ENCODE measurements around the gene AEBP1. TPM values are rescaled to one million over a fixed set of nuclear protein-coding genes. Genes with fewer than 3 reads are reported as not detected.

AEBP1 gene
- total RNA-seq, 1 donor = 168 TPM

DNA sequence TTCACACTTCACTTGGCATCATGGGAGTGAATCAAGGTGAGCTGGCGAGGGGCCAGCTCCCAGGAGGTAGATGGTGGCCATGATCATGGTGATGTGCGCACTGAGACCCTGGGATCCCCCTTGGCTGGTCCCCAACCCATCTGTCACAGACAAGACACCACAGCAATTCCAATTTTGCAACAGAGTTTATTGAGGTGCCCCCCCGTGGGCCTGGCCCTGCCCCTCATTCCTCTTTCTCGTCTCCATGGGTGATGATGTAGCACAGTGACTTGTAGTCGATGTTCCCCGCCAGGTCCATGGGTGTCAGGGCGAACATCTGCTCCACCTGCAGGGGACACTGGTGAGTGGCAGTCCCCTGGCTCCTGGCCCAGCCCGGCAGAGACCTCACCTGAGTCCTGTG is 34.6 kb downstream of the AEBP1 start:
- TF ChIP-seq, protein P1, sequence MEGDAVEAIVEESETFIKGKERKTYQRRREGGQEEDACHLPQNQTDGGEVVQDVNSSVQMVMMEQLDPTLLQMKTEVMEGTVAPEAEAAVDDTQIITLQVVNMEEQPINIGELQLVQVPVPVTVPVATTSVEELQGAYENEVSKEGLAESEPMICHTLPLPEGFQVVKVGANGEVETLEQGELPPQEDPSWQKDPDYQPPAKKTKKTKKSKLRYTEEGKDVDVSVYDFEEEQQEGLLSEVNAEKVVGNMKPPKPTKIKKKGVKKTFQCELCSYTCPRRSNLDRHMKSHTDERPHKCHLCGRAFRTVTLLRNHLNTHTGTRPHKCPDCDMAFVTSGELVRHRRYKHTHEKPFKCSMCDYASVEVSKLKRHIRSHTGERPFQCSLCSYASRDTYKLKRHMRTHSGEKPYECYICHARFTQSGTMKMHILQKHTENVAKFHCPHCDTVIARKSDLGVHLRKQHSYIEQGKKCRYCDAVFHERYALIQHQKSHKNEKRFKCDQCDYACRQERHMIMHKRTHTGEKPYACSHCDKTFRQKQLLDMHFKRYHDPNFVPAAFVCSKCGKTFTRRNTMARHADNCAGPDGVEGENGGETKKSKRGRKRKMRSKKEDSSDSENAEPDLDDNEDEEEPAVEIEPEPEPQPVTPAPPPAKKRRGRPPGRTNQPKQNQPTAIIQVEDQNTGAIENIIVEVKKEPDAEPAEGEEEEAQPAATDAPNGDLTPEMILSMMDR (IDR thresholded peaks at IDR 0.05; ENCODE audit: insufficient read depth, low read length) = no peak
- DNase-seq (ENCODE audit: low read depth) = no peak
- H3K4me3 ChIP-seq (ENCODE audit: low read depth, low read length) = no peak overlapping the region

DNA sequence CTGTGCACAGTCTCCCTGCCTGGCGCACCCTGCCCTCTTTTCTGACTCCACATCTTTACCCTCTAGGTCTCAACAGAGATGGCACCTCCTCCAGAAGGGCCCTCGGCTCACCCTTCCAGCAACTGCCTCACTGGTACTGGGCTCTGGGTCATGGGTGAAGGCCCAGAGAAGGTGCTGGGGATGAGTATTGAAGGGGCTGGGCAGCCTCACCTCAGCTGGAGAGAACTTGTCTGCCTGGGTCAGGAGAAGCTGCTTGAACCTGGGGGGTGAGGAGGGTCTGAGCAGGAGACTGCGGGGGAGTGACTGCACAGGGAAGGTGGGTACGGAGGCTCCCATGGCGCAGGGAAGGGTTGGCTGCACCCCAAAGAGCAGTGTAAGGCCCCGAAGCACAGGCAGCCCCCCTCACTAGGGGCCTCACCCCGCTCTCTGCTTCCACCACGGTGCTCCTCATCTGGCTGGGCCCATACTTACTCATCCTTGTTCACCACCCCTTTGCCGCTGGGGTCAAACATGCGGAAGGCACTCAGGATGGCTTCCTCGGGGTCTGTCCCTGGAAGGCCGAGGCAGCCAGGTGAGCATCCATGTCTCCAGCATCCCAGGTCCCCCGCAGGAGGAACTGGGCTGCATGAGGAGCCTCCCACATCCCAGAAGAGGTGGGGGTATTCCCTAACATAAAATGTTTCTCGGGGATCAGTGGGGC is 35.3 kb downstream of the AEBP1 start:
- no peak overlapping the region for H3K4me3 ChIP-seq (ENCODE audit: low read depth, low read length)
- TF ChIP-seq, protein P1 (IDR thresholded peaks at IDR 0.05; ENCODE audit: insufficient read depth, low read length) = no peak
- no peak for DNase-seq (ENCODE audit: low read depth)

DNA sequence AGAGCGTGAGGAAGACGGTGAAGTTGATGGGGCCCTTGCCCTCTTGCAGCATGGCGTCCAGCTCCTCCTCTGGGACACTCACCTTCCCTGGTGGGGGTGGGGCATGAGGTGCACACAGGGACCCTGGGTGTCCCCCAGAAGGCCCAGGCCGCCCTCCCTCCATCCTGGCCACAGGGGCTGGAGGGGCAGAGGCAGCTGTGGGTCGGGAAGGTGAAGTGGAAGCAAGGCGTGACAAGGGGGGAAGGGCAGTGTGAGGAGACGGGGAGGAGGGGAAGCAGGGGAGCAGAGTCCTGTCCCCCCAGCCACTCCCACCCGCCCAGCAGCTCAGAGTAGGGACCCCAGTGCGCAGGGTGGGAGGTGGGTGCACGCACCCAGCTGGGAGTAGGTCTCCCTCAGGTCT is 36.2 kb downstream of the AEBP1 start:
- no peak for DNase-seq (ENCODE audit: low read depth)
- H3K4me3 ChIP-seq (ENCODE audit: low read depth, low read length) = no peak overlapping the region
- TF ChIP-seq, protein P1 (IDR thresholded peaks at IDR 0.05; ENCODE audit: insufficient read depth, low read length) = no peak

DNA sequence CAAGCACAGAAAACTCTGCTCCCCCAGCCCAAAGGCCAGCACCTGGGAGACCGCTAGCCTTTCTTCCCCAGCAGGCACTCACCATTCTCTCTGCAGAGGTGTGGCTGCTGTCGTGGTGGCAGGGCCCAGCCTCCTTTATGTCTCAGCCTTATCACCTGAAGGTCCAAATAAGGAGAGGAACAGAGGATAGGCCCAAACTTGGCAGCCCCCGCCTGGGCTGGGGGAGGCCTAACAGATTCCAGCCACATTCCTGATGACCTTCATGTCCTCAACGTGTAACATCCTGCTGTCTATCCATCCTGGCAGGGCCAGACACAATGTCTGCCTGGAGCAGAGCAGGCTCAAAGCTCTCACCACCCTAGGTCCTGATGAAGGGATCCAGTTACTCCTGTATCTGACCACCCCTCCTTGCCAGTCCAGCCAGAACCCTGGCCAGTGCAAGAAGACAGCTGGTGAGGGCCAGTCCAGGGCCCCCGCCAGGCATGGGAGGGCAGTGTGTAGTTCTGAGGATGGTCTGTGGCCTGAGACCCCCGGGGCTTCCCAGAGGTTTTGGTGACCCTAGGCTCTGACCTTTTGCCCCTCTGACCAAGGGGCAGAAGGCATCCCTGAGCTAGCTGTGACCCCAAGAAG is 37.2 kb downstream of the AEBP1 start, which contains the start of gene MYL7:
Gene MYL7, minus strand, starts transcription at position 112 of the 630 bp plus-strand sequence. Its CDS starts 27 bp downstream, at position 85.
- H3K4me3 ChIP-seq (ENCODE audit: low read depth, low read length) = no peak within 1 kb of the TSS
- no peak for DNase-seq (ENCODE audit: low read depth)
- TF ChIP-seq, protein P1 (IDR thresholded peaks at IDR 0.05; ENCODE audit: insufficient read depth, low read length) = no peak

DNA sequence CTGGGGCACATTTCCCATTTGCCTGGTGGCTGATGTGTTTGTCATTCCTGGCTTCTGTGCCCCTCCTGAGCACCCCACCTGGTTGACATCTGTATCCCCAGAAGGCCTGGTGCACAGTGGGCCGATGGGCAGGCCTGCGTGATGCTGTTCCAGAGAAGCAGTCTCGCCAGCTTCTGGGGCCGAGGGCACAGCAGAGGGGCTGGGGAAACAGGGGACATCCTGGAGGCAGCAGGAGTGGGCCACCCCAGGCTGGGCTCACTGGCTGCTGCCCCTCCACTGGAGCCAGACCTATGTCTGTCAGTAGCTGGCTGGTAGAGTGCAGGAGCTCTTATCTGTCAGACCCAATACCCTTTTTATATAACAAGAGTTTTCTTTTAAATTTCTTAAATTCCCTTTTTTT is 37.9 kb downstream of the AEBP1 start:
- no peak overlapping the region for H3K4me3 ChIP-seq (ENCODE audit: low read depth, low read length)
- TF ChIP-seq, protein P1 (IDR thresholded peaks at IDR 0.05; ENCODE audit: insufficient read depth, low read length) = no peak
- DNase-seq (ENCODE audit: low read depth) = no peak

DNA sequence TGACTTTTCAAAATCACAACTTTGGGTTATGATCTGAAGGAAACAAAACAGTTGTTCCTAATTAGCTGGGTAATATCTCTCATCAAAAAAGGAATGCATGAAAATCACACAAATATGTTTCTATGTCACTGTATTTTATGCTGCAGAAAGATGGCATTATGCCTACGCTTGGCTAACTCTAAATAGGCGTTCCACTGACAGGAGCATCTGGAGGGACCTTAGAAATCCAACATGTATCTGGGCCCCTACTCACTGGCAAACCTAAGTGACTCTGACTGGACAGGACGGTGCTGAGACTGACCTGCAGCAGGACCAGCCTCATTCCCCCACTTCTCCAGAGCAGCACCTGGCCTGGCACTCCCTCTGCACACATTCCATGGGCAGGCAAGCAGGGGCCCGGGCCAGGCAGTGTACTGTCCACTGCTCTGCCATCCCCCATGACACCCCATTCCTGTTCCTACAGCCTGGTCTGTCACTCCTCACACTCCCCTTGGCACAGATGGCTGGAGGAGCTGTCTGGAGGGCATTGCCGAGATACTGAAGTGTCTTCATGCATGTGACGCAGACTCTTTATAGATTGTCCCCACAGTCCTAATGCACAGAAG is 39.6 kb downstream of the AEBP1 start:
- H3K4me3 ChIP-seq (ENCODE audit: low read depth, low read length) = no peak overlapping the region
- DNase-seq (ENCODE audit: low read depth) = peak; percentile 5
- TF ChIP-seq, protein P1 (IDR thresholded peaks at IDR 0.05; ENCODE audit: insufficient read depth, low read length) = no peak
